Sigmoid colon (tissue), 7 donors: ENCODE results near the gene GCNT2. TPM values are rescaled to one million over a fixed set of nuclear protein-coding genes. Genes with fewer than 3 reads are reported as not detected.
A peak's percentile ranks its signal among the peaks of the same experiment; 100 is the strongest.
"Not testable (repeated sequence)": the region's sequence is repeated elsewhere in the genome, so short reads cannot be mapped to it uniquely, and the experiment has no call there.

Experiments used
- DNase-seq: peaks from one replicate; pipeline ENCODE4 v3.0.0-alpha.2; 2019
- H3K27ac ChIP-seq, 4 donors: fragments of 200-600 bp; sonication (generic); one replicate each; pipeline ENCODE4 v1.5.1; 2016 to 2019; ENCODE audit warnings: mild to moderate bottlenecking in 1 of 4
- H3K27me3 ChIP-seq, 3 donors: fragments of 200-600 bp; sonication (generic); one replicate each; pipeline ENCODE4 v1.5.1; 2019; ENCODE audit warnings: mild to moderate bottlenecking in 1 of 3
- H3K36me3 ChIP-seq, 4 donors: fragments of 200-600 bp; sonication (generic); one replicate each; pipeline ENCODE4 v1.5.1; 2016 to 2019
- H3K4me1 ChIP-seq, 4 donors: fragments of 200-600 bp; sonication (generic); one replicate each; pipeline ENCODE4 v1.5.1; 2017 to 2019
- H3K4me3 ChIP-seq, 4 donors: fragments of 200-600 bp; sonication (generic); one replicate each; pipeline ENCODE4 v1.5.1; 2017 to 2019; ENCODE audit warnings: mild to moderate bottlenecking in 2 of 4, moderate library complexity in 1 of 4
- H3K9me3 ChIP-seq, 4 donors: fragments of 200-600 bp in 3 of 4; sonication (generic) in 3 of 4; one replicate each; pipeline versions ENCODE4 v1.5.1 to v1.6.1; 2013 to 2019
- EP300 ChIP-seq, 4 donors: sonication (generic); formaldehyde crosslinking; IDR thresholded peaks; one replicate each; pipeline ENCODE4 v1.6.1; 2017; ENCODE audit warnings: antibody characterized with exemption in 4 of 4
- POLR2A ChIP-seq, 2 donors: fragments of 450-650 bp; IDR thresholded peaks; one replicate each; pipeline ENCODE4 v1.6.1; 2016; ENCODE audit warnings: antibody characterized with exemption in 2 of 2, mild to moderate bottlenecking in 2 of 2, moderate library complexity in 2 of 2
- POLR2AphosphoS5 ChIP-seq, 4 donors: sonication (generic); formaldehyde crosslinking; IDR thresholded peaks; one replicate each; pipeline ENCODE4 v1.6.1; 2017; ENCODE audit warnings: antibody characterized with exemption in 4 of 4
- WGBS, 2 donors: extraction: QIAGEN DNeasy Blood & Tissue Kit; methylation state at CpG; one replicate each; pipeline ENCODE4 v1.1.7; 2013; 5-methylcytosine and 5-hydroxymethylcytosine counted together
- intact Hi-C: fragments of 100-400 bp; cut with DNase I; formaldehyde crosslinking; loops from one replicate; pipeline ENCODE4 v1.15.1; 2023
- polyA plus RNA-seq, 3 donors: library from polyadenylated mRNA; stranded (reverse); fragments of 200-250 nt; gene quantifications; one replicate each; pipeline ENCODE4 v1.2.3, GENCODE V29; 2013
- total RNA-seq, 4 donors: library from RNA; depleted of rRNA; stranded (reverse); fragments of >200 nt; gene quantifications; one replicate each; pipeline ENCODE4 v1.1.0, GENCODE V29; 2016
- TF ChIP-seq, protein P1 (sequence below), 4 experiments: fragments of 450-650 bp in 3 of 4; fragments of 200-600 bp in 1 of 4; IDR thresholded peaks; one replicate each; pipeline ENCODE4 v1.5.1; 2016 to 2019; ENCODE audit warnings: antibody characterized with exemption in 4 of 4, mild to moderate bottlenecking in 3 of 4, moderate library complexity in 2 of 4
- donor health status: healthy with polysubstance abuse.
- donor health status: Bipolar disorder and iron deficiency.
- donor health status: healthy.

GCNT2 gene
- total and polyA plus RNA-seq, 7 donors = 2.4 to 26.9 (median 13.2) TPM

DNA sequence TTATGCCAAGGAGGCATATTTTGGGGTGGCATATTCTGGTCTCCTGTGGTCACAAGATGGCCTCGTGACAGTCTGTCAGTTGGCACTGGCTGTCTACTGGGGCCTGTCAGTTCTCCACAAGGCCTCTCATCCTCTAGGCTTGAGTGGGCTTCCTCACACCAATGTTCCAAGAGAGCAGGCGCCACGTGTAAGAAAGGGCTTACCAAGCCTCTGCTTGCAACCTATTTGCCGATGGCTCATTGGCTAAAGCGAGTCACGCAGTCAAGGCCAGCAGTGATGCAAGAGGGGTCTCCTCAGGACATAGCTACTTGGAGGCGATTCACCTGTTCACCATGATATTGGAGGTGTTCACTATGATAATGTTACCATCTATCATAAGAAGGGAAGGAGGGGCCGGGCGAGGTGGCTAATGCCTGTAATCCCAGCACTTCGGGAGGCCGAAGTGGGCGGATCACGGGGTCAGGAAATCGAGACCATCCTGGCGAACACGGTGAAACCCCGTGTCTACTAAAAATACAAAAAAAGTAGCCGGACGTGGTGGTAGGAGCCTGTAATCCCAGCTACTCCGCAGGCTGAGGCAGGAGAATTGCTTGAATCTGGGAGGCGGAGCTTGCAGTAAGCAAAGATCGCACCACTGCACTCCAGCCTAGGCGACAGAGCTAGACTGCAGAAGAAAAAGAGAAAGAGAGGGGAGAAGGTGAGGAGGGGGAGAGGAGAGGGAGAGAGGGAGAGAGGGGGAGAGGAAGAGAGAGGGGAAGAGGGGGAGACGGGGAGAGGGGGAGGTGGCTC lies 138.0 kb downstream of the GCNT2 start:
- Histone ChIP-seq H3K9me3 (no peaks in the 10 kb centered on the region), H3K27me3 (no peaks in the 10 kb centered on the region), H3K4me3 (peak overlapping the region in 3 of 4 donors; percentile 30 to 46 (median 37)), H3K36me3 (no peaks in the 10 kb centered on the region), H3K4me1 (no peaks in the 10 kb centered on the region), H3K27ac (peak overlapping the region in 2 of 4 donors; percentile 52 to 57)
- WGBS, 2 donors = 82 to 91% methylated on average over 24 of the region's 24 CpGs
- intact Hi-C loops = no loop called here
- no peak for DNase-seq
- TF ChIP-seq POLR2A (IDR thresholded peaks at IDR 0.05) = no peak
- TF ChIP-seq, protein P1, sequence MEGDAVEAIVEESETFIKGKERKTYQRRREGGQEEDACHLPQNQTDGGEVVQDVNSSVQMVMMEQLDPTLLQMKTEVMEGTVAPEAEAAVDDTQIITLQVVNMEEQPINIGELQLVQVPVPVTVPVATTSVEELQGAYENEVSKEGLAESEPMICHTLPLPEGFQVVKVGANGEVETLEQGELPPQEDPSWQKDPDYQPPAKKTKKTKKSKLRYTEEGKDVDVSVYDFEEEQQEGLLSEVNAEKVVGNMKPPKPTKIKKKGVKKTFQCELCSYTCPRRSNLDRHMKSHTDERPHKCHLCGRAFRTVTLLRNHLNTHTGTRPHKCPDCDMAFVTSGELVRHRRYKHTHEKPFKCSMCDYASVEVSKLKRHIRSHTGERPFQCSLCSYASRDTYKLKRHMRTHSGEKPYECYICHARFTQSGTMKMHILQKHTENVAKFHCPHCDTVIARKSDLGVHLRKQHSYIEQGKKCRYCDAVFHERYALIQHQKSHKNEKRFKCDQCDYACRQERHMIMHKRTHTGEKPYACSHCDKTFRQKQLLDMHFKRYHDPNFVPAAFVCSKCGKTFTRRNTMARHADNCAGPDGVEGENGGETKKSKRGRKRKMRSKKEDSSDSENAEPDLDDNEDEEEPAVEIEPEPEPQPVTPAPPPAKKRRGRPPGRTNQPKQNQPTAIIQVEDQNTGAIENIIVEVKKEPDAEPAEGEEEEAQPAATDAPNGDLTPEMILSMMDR (IDR thresholded peaks at IDR 0.05) = no peak
- no peak for TF ChIP-seq EP300 (IDR thresholded peaks at IDR 0.05)
- TF ChIP-seq POLR2AphosphoS5 (IDR thresholded peaks at IDR 0.05) = no peak

DNA sequence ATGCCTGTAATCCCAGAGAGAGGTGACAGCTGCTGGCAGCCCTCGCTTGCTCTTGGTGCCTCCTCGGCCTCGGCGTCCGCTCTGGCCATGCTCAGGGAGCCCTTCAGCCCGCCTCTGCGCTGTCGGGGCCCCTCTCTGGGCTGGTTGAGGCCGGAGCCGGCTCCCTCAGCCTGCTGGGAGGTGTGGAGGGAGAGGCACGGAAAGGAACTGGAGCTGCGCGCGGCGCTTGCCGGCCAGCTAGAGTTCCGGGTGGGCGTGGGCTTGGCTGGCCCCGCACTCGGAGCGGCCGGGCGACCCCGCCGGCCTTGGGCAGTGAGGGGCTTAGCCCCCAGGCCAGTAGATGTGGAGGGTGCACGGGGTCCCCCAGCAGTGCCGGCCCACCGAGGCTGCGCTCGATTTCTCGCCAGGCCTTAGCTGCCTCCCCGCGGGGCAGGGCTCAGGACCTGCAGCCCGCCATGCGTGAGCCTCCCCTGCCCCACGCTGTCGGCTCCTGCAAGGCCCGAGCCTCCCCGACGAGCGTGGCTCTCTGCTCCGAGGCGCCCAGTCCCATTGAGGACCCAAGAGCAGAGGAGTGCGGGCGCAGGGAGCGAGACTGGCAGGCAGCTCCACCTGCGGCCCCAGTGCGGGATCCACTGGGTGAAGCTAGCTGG lies 138.7 kb downstream of the GCNT2 start:
- H3K9me3 ChIP-seq = no peaks in the 10 kb centered on the region
- no peak for DNase-seq
- no peaks in the 10 kb centered on the region for H3K27me3 ChIP-seq
- WGBS, 2 donors = 81 to 85% methylated on average over 48 of the region's 48 CpGs
- intact Hi-C loops = no loop called here
- peak overlapping the region in 3 of 4 donors; percentile 30 to 46 (median 37) for H3K4me3 ChIP-seq
- H3K4me1 ChIP-seq = no peaks in the 10 kb centered on the region
- TF ChIP-seq POLR2A (IDR thresholded peaks at IDR 0.05) = no peak
- no peak for TF ChIP-seq POLR2AphosphoS5 (IDR thresholded peaks at IDR 0.05)
- TF ChIP-seq, protein P1 (IDR thresholded peaks at IDR 0.05) = no peak
- TF ChIP-seq EP300 (IDR thresholded peaks at IDR 0.05) = no peak
- H3K36me3 ChIP-seq = no peaks in the 10 kb centered on the region
- peak overlapping the region in 2 of 4 donors; percentile 52 to 57 for H3K27ac ChIP-seq

DNA sequence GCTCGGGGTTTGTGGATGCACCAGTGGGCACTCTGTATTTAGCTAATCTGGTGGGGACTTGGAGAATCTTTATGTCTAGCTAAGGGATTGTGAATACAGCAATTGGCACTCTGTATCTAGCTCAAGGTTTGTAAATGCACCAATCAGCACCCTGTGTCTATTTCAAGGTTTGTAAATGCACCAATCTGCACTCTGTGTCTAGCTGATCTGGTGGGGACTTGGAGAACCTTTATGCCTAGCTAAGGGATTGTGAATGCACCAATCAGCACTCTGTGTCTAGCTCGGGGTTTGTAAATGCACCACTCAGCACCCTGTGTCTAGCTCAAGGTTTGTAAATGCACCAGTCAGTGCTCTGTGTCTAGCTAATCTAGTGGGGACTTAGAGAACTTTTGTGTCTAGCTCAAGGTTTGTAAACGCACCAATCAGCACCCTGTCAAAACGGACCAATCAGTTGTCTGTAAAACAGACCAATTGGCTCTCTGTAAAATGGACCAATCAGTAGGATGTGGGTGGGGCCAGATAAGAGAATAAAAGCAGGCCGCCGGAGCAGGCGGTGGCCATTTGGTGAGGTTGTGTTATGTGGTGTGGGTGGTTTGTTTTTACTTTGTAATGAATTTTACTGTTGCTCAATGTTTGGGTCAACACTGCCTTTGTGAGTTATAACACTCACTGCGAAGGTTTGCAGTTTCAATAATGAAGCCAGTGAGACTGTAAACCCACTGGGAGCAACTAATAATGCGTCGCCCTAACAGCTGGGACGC lies 139.5 kb downstream of the GCNT2 start:
- DNase-seq, H3K36me3 ChIP-seq, H3K27ac ChIP-seq, H3K9me3 ChIP-seq, intact Hi-C loops, H3K27me3 ChIP-seq, H3K4me1 ChIP-seq: not testable (repeated sequence)
- WGBS, 2 donors = 88 to 96% methylated on average over 11 of the region's 11 CpGs
- H3K4me3 ChIP-seq = peak overlapping the region in 1 of 4 donors; percentile 37

DNA sequence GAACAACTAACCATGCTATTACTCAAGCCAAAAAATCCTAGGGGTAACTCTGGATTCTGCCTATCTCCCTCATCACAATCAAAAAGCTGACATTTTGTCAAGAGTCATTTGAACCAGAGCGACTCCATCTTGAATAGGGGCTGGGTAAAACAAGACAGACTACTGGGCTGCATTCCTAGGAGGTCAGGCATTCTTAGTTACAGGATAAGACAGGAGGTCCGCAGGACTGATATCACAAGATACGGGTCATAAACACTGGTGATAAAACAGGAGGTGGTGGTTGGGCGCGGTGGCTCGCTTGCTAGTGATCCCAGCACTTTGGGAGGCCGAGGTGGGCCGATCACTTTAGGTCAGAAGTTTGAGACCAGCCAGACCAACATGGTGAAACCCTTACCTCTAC lies 141.1 kb downstream of the GCNT2 start:
- H3K4me1 ChIP-seq = no peaks in the 10 kb centered on the region
- no peak overlapping the region for H3K27ac ChIP-seq
- DNase-seq = no peak
- H3K9me3 ChIP-seq = no peaks in the 10 kb centered on the region
- H3K36me3 ChIP-seq = no peaks in the 10 kb centered on the region
- no peak overlapping the region for H3K4me3 ChIP-seq
- TF ChIP-seq POLR2A (IDR thresholded peaks at IDR 0.05) (no peak), EP300 (IDR thresholded peaks at IDR 0.05) (no peak)
- TF ChIP-seq, protein P1 (IDR thresholded peaks at IDR 0.05) = no peak
- WGBS, 2 donors = 81 to 95% methylated on average over 8 of the region's 8 CpGs
- no peaks in the 10 kb centered on the region for H3K27me3 ChIP-seq
- intact Hi-C loops = no loop called here

DNA sequence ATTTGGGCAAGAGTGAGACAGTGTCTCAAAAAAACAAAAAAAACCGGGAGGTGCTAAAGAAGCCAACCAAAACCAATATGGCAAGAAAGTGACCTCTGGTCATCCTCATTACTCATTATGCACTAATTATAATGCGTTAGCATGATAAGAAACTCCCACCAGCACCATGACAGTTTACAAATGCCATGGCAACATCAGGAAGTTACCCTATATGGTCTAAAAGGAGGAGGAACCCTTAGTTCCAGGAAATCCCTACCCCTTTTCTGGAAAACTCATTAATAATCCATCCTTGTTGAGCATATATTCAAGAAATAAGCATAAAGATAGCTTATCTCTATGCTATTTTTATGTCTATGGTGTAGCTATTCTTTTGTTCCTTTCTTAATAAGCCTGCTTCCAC lies 141.6 kb downstream of the GCNT2 start:
- H3K36me3 ChIP-seq = no peaks in the 10 kb centered on the region
- no peak overlapping the region for H3K27ac ChIP-seq
- no peak overlapping the region for H3K4me3 ChIP-seq
- H3K27me3 ChIP-seq = no peaks in the 10 kb centered on the region
- intact Hi-C loops = no loop called here
- WGBS, 2 donors = 84 to 97% methylated on average over 2 of the region's 2 CpGs
- DNase-seq = no peak
- H3K4me1 ChIP-seq = no peaks in the 10 kb centered on the region
- TF ChIP-seq EP300 (IDR thresholded peaks at IDR 0.05) = no peak
- no peak for TF ChIP-seq POLR2AphosphoS5 (IDR thresholded peaks at IDR 0.05)
- TF ChIP-seq, protein P1 (IDR thresholded peaks at IDR 0.05) = no peak
- no peak for TF ChIP-seq POLR2A (IDR thresholded peaks at IDR 0.05)
- no peaks in the 10 kb centered on the region for H3K9me3 ChIP-seq

DNA sequence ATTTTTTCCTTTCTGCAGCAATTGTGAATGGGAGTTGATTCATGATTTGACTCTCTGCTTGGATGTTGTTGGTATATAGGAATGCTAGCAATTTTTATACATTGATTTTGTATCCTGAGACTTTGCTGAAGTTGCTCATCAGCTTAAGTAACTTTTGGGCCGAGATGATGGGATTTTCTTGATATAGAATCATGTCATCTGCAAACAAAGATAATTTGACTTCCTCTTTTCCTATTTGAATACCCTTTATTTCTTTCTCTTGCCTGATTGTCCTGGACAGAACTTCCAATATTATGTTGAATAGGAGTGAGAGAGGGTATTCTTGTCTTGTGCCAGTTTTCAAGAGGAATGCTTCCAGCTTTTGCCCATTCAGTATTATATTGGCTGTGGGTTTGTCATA lies 144.4 kb downstream of the GCNT2 start:
- H3K27me3 ChIP-seq, intact Hi-C loops, H3K4me1 ChIP-seq, H3K27ac ChIP-seq, H3K36me3 ChIP-seq, H3K9me3 ChIP-seq, H3K4me3 ChIP-seq, DNase-seq: not testable (repeated sequence)
- WGBS, 2 donors = 45 to 47% methylated on average over 1 of the region's 1 CpG
